HepG2 (cell line): Measurements from ENCODE around the gene SBK2. TPM values are rescaled to one million over a fixed set of nuclear protein-coding genes. Genes with fewer than 3 reads are reported as not detected.

Experiments
- ADNP ChIP-seq: sonication (generic); formaldehyde crosslinking; IDR thresholded peaks from 2 replicates; pipeline ENCODE4 v1.4.0; 2020; ENCODE audit warnings: missing genetic modification reagents
- FLYWCH1 ChIP-seq: sonication (generic); formaldehyde crosslinking; IDR thresholded peaks from 2 replicates; pipeline ENCODE4 v1.8.1; 2023; ENCODE audit warnings: mild to moderate bottlenecking, missing genetic modification reagents
- GATA4 ChIP-seq: sonication (generic); IDR thresholded peaks from 2 replicates; pipeline ENCODE4 v1.6.1; 2016; ENCODE audit warnings: antibody characterized with exemption, low read depth, borderline replicate concordance
- GATAD1 ChIP-seq: IDR thresholded peaks from 2 replicates; pipeline ENCODE4 v1.6.1; 2016; ENCODE audit warnings: missing genetic modification reagents, missing compliant biosample characterization
- HNRNPL ChIP-seq: fragments of 200-400 bp; formaldehyde crosslinking; IDR thresholded peaks from 2 replicates; pipeline ENCODE4 v1.6.1; 2017; ENCODE audit warnings: mild to moderate bottlenecking, low read depth, low read length
- KDM1A ChIP-seq: IDR thresholded peaks from 2 replicates; pipeline ENCODE4 v1.6.1; 2016; ENCODE audit warnings: missing compliant biosample characterization
- MAF1 ChIP-seq: sonication (generic); formaldehyde crosslinking; IDR thresholded peaks from 2 replicates; pipeline ENCODE4 v1.5.0; 2020; ENCODE audit warnings: missing genetic modification reagents, borderline replicate concordance
- MEIS1 ChIP-seq: sonication (generic); formaldehyde crosslinking; IDR thresholded peaks from 2 replicates; pipeline ENCODE4 v1.9.0; 2021; ENCODE audit warnings: mild to moderate bottlenecking, missing genetic modification reagents, moderate library complexity, borderline replicate concordance
- MIXL1 ChIP-seq: IDR thresholded peaks from 2 replicates; pipeline ENCODE4 v1.6.1; 2016
- MLXIP ChIP-seq: sonication (generic); formaldehyde crosslinking; IDR thresholded peaks from 2 replicates; pipeline ENCODE4 v1.9.0; 2021; ENCODE audit warnings: missing genetic modification reagents, borderline replicate concordance
- MXD4 ChIP-seq: IDR thresholded peaks from 2 replicates; pipeline ENCODE4 v1.6.1; 2016; ENCODE audit warnings: mild to moderate bottlenecking, missing biosample characterization, missing genetic modification reagents
- NCOR1 ChIP-seq: fragments of 200-600 bp; sonication (generic); IDR thresholded peaks from 2 replicates; pipeline ENCODE4 v1.7.0; 2017; ENCODE audit warnings: antibody characterized with exemption, low read length, borderline replicate concordance
- POGZ ChIP-seq: sonication (generic); formaldehyde crosslinking; IDR thresholded peaks from 2 replicates; pipeline ENCODE4 v1.4.0; 2020; ENCODE audit warnings: mild to moderate bottlenecking, missing genetic modification reagents
- SNAI1 ChIP-seq: sonication (generic); formaldehyde crosslinking; IDR thresholded peaks from 2 replicates; pipeline ENCODE4 v1.5.0; 2020; ENCODE audit warnings: mild to moderate bottlenecking, missing genetic modification reagents, borderline replicate concordance
- SNAPC2 ChIP-seq: sonication (generic); formaldehyde crosslinking; IDR thresholded peaks from 2 replicates; pipeline ENCODE4 v1.8.1; 2022; ENCODE audit warnings: mild to moderate bottlenecking, missing genetic modification reagents
- TERF1 ChIP-seq: sonication (generic); formaldehyde crosslinking; IDR thresholded peaks from 2 replicates; pipeline ENCODE4 v1.8.0; 2022; ENCODE audit warnings: mild to moderate bottlenecking, missing genetic modification reagents, moderate library complexity
- TFE3 ChIP-seq: IDR thresholded peaks from 2 replicates; pipeline ENCODE4 v1.6.1; 2016
- ZKSCAN8 ChIP-seq: IDR thresholded peaks from 2 replicates; pipeline ENCODE4 v1.6.1; 2016; ENCODE audit warnings: borderline replicate concordance, missing genetic modification reagents, missing compliant biosample characterization
- ZMYM3 ChIP-seq: sonication (generic); formaldehyde crosslinking; IDR thresholded peaks from 2 replicates; pipeline ENCODE4 v1.5.1; 2020; ENCODE audit warnings: mild to moderate bottlenecking, missing genetic modification reagents
- ZNF280D ChIP-seq: sonication (generic); formaldehyde crosslinking; IDR thresholded peaks from 2 replicates; pipeline ENCODE4 v1.5.1; 2020; ENCODE audit warnings: mild to moderate bottlenecking, missing genetic modification reagents
- ZNF562 ChIP-seq: sonication (generic); formaldehyde crosslinking; IDR thresholded peaks from 2 replicates; pipeline ENCODE4 v1.8.0; 2022; ENCODE audit warnings: missing genetic modification reagents, borderline replicate concordance
- ZNF850 ChIP-seq: sonication (generic); formaldehyde crosslinking; conservative IDR thresholded peaks from 2 replicates; pipeline ENCODE4 v1.9.0; 2021; ENCODE audit warnings: mild to moderate bottlenecking, missing genetic modification reagents
- polyA plus RNA-seq, 8 experiments: library from polyadenylated mRNA; depleted of rRNA in 3 of 8; stranded (reverse) in 7 of 8; unstranded in 1 of 8; fragments of >200 nt; fragmentation: Illumina TruSeq in 4 of 8; extraction: Trizol in 4 of 8; gene quantifications; 2 replicates each; pipeline versions ENCODE4 v1.2.1 to v1.2.3, GENCODE V29; 2011 to 2016; ENCODE audit warnings: low read depth in 4 of 8, missing spikeins in 1 of 8, mixed read lengths in 1 of 8; ENCODE audit not compliant: insufficient read depth in 1 of 8
- total RNA-seq, 5 experiments: library from RNA; depleted of rRNA; stranded (reverse); fragments of >200 nt; fragmentation: Illumina TruSeq; extraction: Trizol; gene quantifications; 2 replicates each; pipeline ENCODE4 v1.2.3, GENCODE V29; 2016; ENCODE audit warnings: low read depth in 1 of 5

SBK2 gene
- total and polyA plus RNA-seq, 2 of the 13 experiments (the other 11 are each of a cell fraction or from before 2014, with no cell fraction given) = 0.24 TPM; not detected in 1

GRCh38 chr19:55546822-55547614 lies 10.1 kb upstream of the SBK2 start (continued):
- TF ChIP-seq SNAPC2 (no peak), SNAI1 (CRISPR knock-in tag) (no peak), GATAD1 (no peak), GATA4 (no peak), MEIS1 (CRISPR knock-in tag) (no peak), NCOR1 (no peak), ZKSCAN8 (no peak), MAF1 (CRISPR knock-in tag) (no peak), FLYWCH1 (no peak), MIXL1 (no peak), MXD4 (no peak), HNRNPL (no peak), MLXIP (CRISPR knock-in tag) (no peak), ZNF562 (CRISPR knock-in tag) (no peak), TERF1 (CRISPR knock-in tag) (no peak), KDM1A (CRISPR knock-in tag) (peak; percentile 69; the same call in 1 of the 2 replicates), ADNP (CRISPR knock-in tag) (peak; percentile 39; the same call in 1 of the 2 replicates), ZNF280D (CRISPR knock-in tag) (no peak), ZNF850 (CRISPR knock-in tag) (no peak), POGZ (CRISPR knock-in tag) (no peak), ZMYM3 (peak; percentile 72), TFE3 (CRISPR knock-in tag) (0 out of 2 replicates have a peak, but pooled peaks have one; percentile 4)
